H1 (cell line): Measurements from ENCODE around the gene PDE6B. TPM values are rescaled to one million over a fixed set of nuclear protein-coding genes. Genes with fewer than 3 reads are reported as not detected.

Experiments
- CHD7 ChIP-seq: fragments of 300-600 bp; sonication (generic); IDR thresholded peaks from 2 replicates; pipeline ENCODE4 v1.7.1; 2012; ENCODE audit warnings: low read length, moderate library complexity, mild to moderate bottlenecking, inconsistent platforms; ENCODE audit not compliant: insufficient replicate concordance
- KDM4A ChIP-seq: IDR thresholded peaks from one replicate; pipeline ENCODE4 v1.7.1; 2012; ENCODE audit warnings: low read depth, mild to moderate bottlenecking, moderate library complexity, low read length, inconsistent platforms; ENCODE audit not compliant: severe bottlenecking
- KDM5A ChIP-seq: fragments of 200-600 bp; IDR thresholded peaks from 2 replicates; pipeline ENCODE4 v1.7.1; 2012; ENCODE audit warnings: mild to moderate bottlenecking, low read length, inconsistent platforms, mixed read lengths
- NRF1 ChIP-seq: IDR thresholded peaks from 2 replicates; pipeline ENCODE4 v1.6.1; 2011; ENCODE audit warnings: mild to moderate bottlenecking, low read depth, low read length, improper control_type of control experiment
- PHF8 ChIP-seq: fragments of 200-600 bp; sonication (generic); conservative IDR thresholded peaks from 2 replicates; pipeline ENCODE4 v1.7.1; 2012; ENCODE audit warnings: low read depth, mild to moderate bottlenecking, inconsistent platforms, low read length, moderate library complexity
- POLR2AphosphoS5 ChIP-seq: IDR thresholded peaks from 2 replicates; pipeline ENCODE4 v1.6.1; 2011; ENCODE audit warnings: low read depth, low read length
- SP1 ChIP-seq: IDR thresholded peaks from 2 replicates; pipeline ENCODE4 v1.6.1; 2011; ENCODE audit warnings: low read depth, low read length
- SP2 ChIP-seq: IDR thresholded peaks from 2 replicates; pipeline ENCODE4 v1.6.1; 2012; ENCODE audit warnings: mild to moderate bottlenecking, low read length, inconsistent platforms
- SRF ChIP-seq: IDR thresholded peaks from 2 replicates; pipeline ENCODE4 v1.6.1; 2011; ENCODE audit warnings: mild to moderate bottlenecking, low read depth, low read length, moderate library complexity
- TBP ChIP-seq: IDR thresholded peaks from 2 replicates; pipeline ENCODE4 v1.6.1; 2011; ENCODE audit warnings: low read depth, low read length, improper control_type of control experiment
- TCF12 ChIP-seq: IDR thresholded peaks from 2 replicates; pipeline ENCODE4 v1.6.1; 2011; ENCODE audit warnings: low read depth, mild to moderate bottlenecking, low read length
- polyA plus RNA-seq, 7 experiments: library from polyadenylated mRNA; depleted of rRNA in 3 of 7; stranded (reverse) in 5 of 7; unstranded in 2 of 7; fragments of >200 nt in 5 of 7; fragments of 200-250 nt in 2 of 7; gene quantifications; 1 replicate in 5 of 7; 2 replicates in 1 of 7; 4 replicates in 1 of 7; pipeline versions ENCODE4 v1.2.1 to v1.2.3, GENCODE V29; 2011 to 2013; ENCODE audit warnings: missing spikeins in 2 of 7, mixed read lengths in 2 of 7
- total RNA-seq: library from RNA; stranded (reverse); fragmentation: NEBNext Ultra II Directional; extraction: Animal tissue kit (Norgen Biotek cat#: 25700); gene quantifications from 2 replicates; pipeline ENCODE4 v1.2.1, GENCODE V29; 2021
- TF ChIP-seq, protein P1 (sequence below): IDR thresholded peaks from 2 replicates; pipeline ENCODE4 v1.6.1; 2012; ENCODE audit warnings: inconsistent platforms

Gene PDE6B
- total and polyA plus RNA-seq, 2 of the 8 experiments (the other 6 are each of a cell fraction or from before 2014, with no cell fraction given), result 4.1 to 8.4 TPM

GRCh38 chr4:587671-588350 is 37.6 kb upstream of the PDE6B start (continued):
- TF ChIP-seq CHD7 (no peak), KDM4A (no peak), NRF1 (no peak), SP1 (no peak), SRF (no peak), SP2 (no peak), PHF8 (no peak), KDM5A (no peak), TBP (no peak), TCF12 (no peak), POLR2AphosphoS5 (no peak)
- TF ChIP-seq, protein P1, sequence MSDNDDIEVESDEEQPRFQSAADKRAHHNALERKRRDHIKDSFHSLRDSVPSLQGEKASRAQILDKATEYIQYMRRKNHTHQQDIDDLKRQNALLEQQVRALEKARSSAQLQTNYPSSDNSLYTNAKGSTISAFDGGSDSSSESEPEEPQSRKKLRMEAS, result no peak
